GM20000 (cell line): ENCODE results near the gene YARS1.
A peak's percentile ranks its signal among the peaks of the same experiment; 100 is the strongest.
"Not testable (repeated sequence)": the region's sequence is repeated elsewhere in the genome, so short reads cannot be mapped to it uniquely, and the experiment has no call there.

Source experiments
- DNase-seq: peaks from one replicate; pipeline ENCODE4 v3.0.0; 2012; ENCODE audit warnings: low spot score
- TF ChIP-seq, protein P1 (sequence below): IDR thresholded peaks from 2 replicates; pipeline ENCODE4 v1.5.1; 2012; ENCODE audit warnings: mild to moderate bottlenecking, control low read depth; ENCODE audit errors: extremely low read depth, missing control alignments

The YARS1 gene

DNA sequence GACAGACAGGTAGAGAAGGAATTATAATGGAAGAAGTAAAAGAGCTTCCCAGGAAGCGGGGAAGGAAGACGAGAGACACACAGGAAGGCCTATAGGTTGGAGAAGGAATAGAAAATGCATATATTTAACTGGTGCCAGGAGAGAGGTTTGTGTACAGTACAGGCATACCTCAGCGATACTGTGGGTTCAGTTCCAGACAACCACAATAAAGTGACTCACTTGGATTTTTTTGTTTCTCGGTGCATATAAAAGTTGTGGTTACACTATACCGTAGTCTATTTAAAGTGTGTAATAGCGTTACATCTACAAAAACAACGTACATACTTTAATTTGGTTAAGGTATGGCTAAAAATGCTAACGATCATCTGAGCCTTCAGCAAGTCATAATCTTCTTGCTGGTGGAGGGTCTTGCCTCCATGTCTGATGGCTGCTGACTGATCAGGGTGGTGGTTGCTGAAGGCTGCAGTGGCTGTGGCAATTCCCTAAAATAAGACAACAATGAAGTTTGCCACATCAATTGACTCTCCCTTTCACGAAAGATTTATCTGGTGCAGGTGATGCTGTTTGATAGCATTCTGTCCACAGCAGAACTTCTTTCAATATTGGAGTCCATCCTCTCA is 16.0 kb downstream of the YARS1 start:
- no peak for DNase-seq
- TF ChIP-seq, protein P1, sequence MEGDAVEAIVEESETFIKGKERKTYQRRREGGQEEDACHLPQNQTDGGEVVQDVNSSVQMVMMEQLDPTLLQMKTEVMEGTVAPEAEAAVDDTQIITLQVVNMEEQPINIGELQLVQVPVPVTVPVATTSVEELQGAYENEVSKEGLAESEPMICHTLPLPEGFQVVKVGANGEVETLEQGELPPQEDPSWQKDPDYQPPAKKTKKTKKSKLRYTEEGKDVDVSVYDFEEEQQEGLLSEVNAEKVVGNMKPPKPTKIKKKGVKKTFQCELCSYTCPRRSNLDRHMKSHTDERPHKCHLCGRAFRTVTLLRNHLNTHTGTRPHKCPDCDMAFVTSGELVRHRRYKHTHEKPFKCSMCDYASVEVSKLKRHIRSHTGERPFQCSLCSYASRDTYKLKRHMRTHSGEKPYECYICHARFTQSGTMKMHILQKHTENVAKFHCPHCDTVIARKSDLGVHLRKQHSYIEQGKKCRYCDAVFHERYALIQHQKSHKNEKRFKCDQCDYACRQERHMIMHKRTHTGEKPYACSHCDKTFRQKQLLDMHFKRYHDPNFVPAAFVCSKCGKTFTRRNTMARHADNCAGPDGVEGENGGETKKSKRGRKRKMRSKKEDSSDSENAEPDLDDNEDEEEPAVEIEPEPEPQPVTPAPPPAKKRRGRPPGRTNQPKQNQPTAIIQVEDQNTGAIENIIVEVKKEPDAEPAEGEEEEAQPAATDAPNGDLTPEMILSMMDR, result no peak

DNA sequence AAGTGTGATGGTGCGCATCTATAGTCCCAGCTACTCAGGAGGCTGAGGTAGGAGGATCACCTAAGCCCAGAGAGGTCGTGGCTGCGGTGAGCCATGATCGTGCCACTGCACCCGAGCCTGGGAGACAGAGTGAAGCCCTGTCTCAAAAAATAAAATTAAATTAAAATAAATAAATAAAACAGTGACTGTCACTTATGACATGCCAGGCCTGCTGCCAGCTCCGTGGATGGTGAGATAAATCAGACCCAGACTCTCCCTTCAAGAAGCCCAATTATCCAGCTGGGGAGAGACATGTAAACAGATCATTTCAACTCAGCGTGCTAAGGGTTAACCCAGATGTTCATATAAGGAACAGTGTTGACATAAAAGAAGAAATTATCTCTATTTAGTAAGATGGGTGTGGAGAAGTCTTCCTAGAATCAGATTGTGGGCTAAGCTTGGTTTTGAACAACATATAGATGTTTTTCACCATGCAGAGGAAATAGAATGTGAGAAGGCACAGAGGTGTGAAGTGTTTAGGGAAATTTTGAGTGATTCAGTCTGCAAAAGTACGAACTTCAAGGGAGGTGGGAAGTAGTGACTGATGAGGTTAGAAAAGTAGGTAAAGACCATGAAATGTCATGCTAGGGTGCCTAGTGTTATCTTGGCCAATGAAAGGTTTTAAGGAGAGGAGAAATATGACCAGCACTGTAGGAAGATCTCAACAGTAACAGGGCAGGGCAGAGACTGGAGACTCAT is 18.3 kb downstream of the YARS1 start:
- TF ChIP-seq, protein P1, result no peak
- DNase-seq, result peak; percentile 53

- TF ChIP-seq, protein P1, result no peak
- DNase-seq, result no peak
These were observed 19.0 kb downstream of the YARS1 start for GRCh38 chr1:32798191-32798590.

GRCh38 chr1:32797456-32797855 is 19.7 kb downstream of the YARS1 start:
- no peak for DNase-seq
- TF ChIP-seq, protein P1, result no peak

DNA sequence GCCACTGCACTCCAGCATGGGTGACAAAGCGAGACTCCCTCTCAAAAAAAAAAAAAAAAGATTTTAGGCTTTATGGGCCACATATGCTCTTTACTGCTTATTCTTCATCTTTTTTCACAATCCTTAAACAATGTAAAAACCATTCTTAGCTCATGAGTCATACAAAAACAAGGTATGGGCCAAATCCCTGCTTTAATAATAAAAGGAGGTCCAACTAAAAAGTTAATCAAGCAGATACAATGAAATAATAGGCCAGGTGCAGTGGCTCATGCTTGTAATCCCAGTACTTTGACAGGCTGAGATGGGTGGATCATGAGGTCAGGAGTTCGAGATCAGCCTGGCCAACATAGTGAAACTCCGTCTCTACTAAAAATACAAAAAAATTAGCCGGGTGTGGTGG is 21.4 kb downstream of the YARS1 start:
- not testable (repeated sequence) for DNase-seq

- TF ChIP-seq, protein P1, result no peak
These were observed 25.3 kb downstream of the YARS1 start for GRCh38 chr1:32791881-32792280.

GRCh38 chr1:32789356-32789755 is 27.8 kb downstream of the YARS1 start:
- not testable (repeated sequence) for DNase-seq

More at GRCh38 chr1:32791881-32792280, 25.3 kb downstream of the YARS1 start:
- no peak for DNase-seq

GRCh38 chr1:32786856-32787255 is 30.3 kb downstream of the YARS1 start:
- DNase-seq, result no peak
- TF ChIP-seq, protein P1, result no peak
